ENCODE data around the gene MAP3K7. TPM values are rescaled to one million over a fixed set of nuclear protein-coding genes. Genes with fewer than 3 reads are reported as not detected.

MAP3K7 gene
- total and polyA plus RNA-seq, 2 experiments from 2014 or later, result 21.5 to 40.3 TPM

DNA sequence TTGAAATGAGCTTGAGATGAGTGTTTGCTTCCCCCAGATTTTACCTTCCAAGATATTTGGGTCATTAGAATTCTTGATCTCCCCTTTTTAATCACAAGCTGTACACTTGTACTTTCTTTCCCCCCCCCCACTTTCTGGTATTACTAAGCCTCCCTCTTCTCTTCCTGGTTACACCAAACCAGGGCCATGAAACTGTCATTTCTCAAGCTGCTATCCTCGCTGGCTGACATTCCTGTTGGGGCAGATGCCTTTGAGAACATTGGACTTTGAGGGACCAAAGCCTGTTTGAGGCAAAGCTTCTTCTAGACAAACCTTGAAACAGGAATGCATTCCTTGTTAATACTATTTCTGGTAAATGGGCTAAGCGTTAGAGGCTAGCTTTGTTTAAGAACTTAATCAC lies 32.3 kb upstream of the MAP3K7 start:
- H3K27me3 ChIP-seq, result peaks cover 31% of the 10 kb centered on the region
- H3K36me3 ChIP-seq (replicated peaks; ENCODE audit: insufficient read depth, low read depth), result no peaks in the 10 kb centered on the region

DNA sequence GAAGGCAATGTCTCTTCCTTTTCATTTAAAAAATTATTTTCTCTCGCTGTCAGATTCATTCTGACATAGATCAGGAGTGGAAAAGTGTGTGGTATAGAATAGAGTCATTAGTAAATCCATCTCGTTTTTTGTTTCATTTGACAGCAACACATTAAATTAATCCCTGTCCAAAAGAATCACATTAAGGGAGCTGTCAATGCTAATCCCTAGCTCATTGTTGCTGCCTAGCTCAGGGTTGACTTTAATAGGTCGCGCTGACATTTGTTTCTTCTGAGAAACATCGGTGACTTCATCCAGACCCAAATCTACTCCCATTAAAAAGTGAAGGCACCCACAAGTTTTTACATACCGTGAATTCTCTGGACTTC lies 25.4 kb upstream of the MAP3K7 start:
- no peaks in the 10 kb centered on the region for H3K36me3 ChIP-seq (replicated peaks; ENCODE audit: insufficient read depth, low read depth)
- 42% methylated on average over 6 of the region's 6 CpGs for WGBS (ENCODE audit: low lambda C conversion rate, missing lambda C conversion rate)
- H3K9me2 ChIP-seq (replicated peaks; ENCODE audit: insufficient read depth), result no peaks in the 10 kb centered on the region
- no peaks in the 10 kb centered on the region for H3K79me2 ChIP-seq
- H3K9me3 ChIP-seq (ENCODE audit: low read depth), result no peaks in the 10 kb centered on the region
- H3K27ac ChIP-seq, result no peak overlapping the region
- peak overlapping the region; percentile 86 for H2AFZ ChIP-seq
- H3K4me3 ChIP-seq, result no peak overlapping the region
- H3K4me2 ChIP-seq, result peak overlapping the region; percentile 87
- peaks cover 80% of the 10 kb centered on the region for H3K27me3 ChIP-seq
- H3K4me1 ChIP-seq (ENCODE audit: insufficient read depth), result peaks cover 6% of the 10 kb centered on the region
- TF ChIP-seq EZH2 (IDR thresholded peaks at IDR 0.05; ENCODE audit: borderline replicate concordance) (no peak), EZH2phosphoT487 (IDR thresholded peaks at IDR 0.05; ENCODE audit: low read depth, severe bottlenecking, unreplicated experiment) (no peak)
- TF ChIP-seq, protein P1, sequence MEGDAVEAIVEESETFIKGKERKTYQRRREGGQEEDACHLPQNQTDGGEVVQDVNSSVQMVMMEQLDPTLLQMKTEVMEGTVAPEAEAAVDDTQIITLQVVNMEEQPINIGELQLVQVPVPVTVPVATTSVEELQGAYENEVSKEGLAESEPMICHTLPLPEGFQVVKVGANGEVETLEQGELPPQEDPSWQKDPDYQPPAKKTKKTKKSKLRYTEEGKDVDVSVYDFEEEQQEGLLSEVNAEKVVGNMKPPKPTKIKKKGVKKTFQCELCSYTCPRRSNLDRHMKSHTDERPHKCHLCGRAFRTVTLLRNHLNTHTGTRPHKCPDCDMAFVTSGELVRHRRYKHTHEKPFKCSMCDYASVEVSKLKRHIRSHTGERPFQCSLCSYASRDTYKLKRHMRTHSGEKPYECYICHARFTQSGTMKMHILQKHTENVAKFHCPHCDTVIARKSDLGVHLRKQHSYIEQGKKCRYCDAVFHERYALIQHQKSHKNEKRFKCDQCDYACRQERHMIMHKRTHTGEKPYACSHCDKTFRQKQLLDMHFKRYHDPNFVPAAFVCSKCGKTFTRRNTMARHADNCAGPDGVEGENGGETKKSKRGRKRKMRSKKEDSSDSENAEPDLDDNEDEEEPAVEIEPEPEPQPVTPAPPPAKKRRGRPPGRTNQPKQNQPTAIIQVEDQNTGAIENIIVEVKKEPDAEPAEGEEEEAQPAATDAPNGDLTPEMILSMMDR (IDR thresholded peaks at IDR 0.05; ENCODE audit: poor library complexity), result no peak
- H4K20me1 ChIP-seq (ENCODE audit: insufficient read depth, poor library complexity, severe bottlenecking), result no peaks in the 10 kb centered on the region
- DNase-seq (ENCODE audit: low spot score), result no peak

More for the DNA sequence above, 32.3 kb upstream of the MAP3K7 start:
- no peaks in the 10 kb centered on the region for H4K20me1 ChIP-seq (ENCODE audit: insufficient read depth, poor library complexity, severe bottlenecking)
- H3K27ac ChIP-seq, result no peak overlapping the region
- 53% methylated on average over 2 of the region's 2 CpGs for WGBS (ENCODE audit: low lambda C conversion rate, missing lambda C conversion rate)
- no peaks in the 10 kb centered on the region for H3K79me2 ChIP-seq
- no peaks in the 10 kb centered on the region for H3K9me2 ChIP-seq (replicated peaks; ENCODE audit: insufficient read depth)
- H3K4me1 ChIP-seq (ENCODE audit: insufficient read depth), result no peaks in the 10 kb centered on the region
- no peak overlapping the region for H2AFZ ChIP-seq
- DNase-seq (ENCODE audit: low spot score), result no peak
- no peaks in the 10 kb centered on the region for H3K9me3 ChIP-seq (ENCODE audit: low read depth)
- no peak overlapping the region for H3K4me3 ChIP-seq
- TF ChIP-seq, protein P1 (IDR thresholded peaks at IDR 0.05; ENCODE audit: poor library complexity), result no peak
- no peak overlapping the region for H3K4me2 ChIP-seq

DNA sequence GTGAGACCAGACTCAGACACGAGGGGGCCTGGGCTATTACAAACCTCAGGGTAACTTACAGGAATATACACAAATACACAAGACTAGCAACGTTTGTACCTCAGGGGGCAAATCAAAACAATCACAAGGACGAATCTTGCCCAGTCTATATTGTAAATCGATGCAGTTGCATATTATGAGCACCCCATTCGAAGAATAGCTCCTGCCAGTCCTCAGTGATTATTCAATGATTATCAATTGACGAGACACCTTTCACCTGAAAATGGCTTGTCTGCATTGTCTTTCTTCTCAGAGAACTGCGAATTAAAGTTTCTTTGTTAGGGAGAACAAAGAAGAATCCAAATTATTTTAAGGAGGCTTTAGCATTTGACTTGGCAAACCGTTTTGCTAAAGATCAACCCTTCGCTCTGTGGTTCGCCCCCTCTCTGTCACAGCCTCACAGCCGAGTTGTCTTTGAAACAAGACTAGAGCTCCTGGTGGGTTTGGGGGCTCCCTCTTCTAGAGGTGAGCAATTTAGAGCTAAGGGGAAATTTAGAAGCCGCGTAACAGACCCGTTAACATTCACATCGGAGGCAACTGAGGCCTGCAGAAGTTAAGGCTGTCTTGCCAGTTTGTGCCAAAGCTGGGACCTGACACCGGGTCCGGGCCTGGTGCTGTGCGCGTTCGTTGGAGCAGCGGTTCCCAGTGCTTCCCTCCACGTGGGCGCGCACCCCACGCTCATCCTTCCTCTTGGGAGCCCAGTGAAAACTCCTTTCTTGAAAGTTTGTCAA lies 24.9 kb upstream of the MAP3K7 start:
- Histone ChIP-seq H3K36me3 (replicated peaks; ENCODE audit: insufficient read depth, low read depth) (no peaks in the 10 kb centered on the region), H4K20me1 (ENCODE audit: insufficient read depth, poor library complexity, severe bottlenecking) (no peaks in the 10 kb centered on the region), H3K27ac (peak overlapping the region; percentile 90), H3K27me3 (peaks cover 80% of the 10 kb centered on the region), H2AFZ (peak overlapping the region; percentile 86), H3K4me1 (ENCODE audit: insufficient read depth) (peaks cover 6% of the 10 kb centered on the region), H3K9me3 (ENCODE audit: low read depth) (no peaks in the 10 kb centered on the region), H3K4me3 (no peak overlapping the region), H3K9me2 (replicated peaks; ENCODE audit: insufficient read depth) (no peaks in the 10 kb centered on the region), H3K4me2 (peak overlapping the region; percentile 87), H3K79me2 (no peaks in the 10 kb centered on the region)
- TF ChIP-seq EZH2 (IDR thresholded peaks at IDR 0.05; ENCODE audit: borderline replicate concordance), result no peak
- DNase-seq (ENCODE audit: low spot score), result no peak
- WGBS (ENCODE audit: low lambda C conversion rate, missing lambda C conversion rate), result 24% methylated on average over 25 of the region's 25 CpGs

DNA sequence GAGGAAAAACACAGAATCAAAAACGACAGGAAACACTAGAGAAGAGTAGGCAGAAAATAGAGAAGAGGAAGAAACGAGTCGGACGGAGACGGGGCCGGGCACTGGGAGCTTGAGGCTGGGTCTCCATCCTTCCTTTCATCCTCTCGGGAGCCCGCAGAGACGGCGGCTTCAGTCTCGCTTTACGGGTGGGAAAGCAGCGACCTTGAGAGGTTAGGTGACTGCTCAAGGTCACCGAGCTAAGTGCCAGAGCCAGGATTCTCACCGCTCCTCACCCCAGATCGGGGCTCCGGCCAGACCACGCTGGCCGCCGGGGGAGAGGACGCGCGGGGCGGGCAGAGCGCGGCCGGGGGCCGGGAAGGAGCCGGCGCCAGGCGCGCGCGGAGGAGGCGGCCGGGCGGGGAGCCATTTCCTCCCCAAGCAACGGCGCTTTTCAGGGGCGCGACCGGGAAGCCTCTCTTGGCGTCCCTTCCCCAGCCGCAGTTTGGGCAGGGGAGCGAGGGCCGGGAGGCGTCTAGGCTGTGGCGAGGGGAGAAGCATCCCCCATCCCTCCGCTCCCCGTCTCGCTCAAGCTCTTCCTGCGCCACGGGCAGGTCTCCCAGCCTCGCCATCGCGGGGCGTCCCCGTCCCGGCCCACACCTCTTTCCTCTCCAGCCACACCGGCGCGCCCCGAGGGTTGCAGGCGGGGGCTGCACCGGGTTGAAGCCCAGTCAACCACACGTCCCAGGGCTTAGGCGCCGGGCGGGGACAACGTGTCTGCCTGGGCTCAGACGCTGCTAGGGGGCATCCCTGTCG lies 24.1 kb upstream of the MAP3K7 start:
- H2AFZ ChIP-seq, result peak overlapping the region; percentile 86
- no peaks in the 10 kb centered on the region for H4K20me1 ChIP-seq (ENCODE audit: insufficient read depth, poor library complexity, severe bottlenecking)
- no peaks in the 10 kb centered on the region for H3K36me3 ChIP-seq (replicated peaks; ENCODE audit: insufficient read depth, low read depth)
- H3K4me1 ChIP-seq (ENCODE audit: insufficient read depth), result peaks cover 6% of the 10 kb centered on the region
- H3K4me2 ChIP-seq, result peak overlapping the region; percentile 87
- DNase-seq (ENCODE audit: low spot score), result peak; percentile 38
- H3K27me3 ChIP-seq, result peaks cover 73% of the 10 kb centered on the region
- H3K9me2 ChIP-seq (replicated peaks; ENCODE audit: insufficient read depth), result no peaks in the 10 kb centered on the region
- H3K4me3 ChIP-seq, result peak overlapping the region; percentile 44
- TF ChIP-seq EZH2 (IDR thresholded peaks at IDR 0.05; ENCODE audit: borderline replicate concordance), result no peak
- TF ChIP-seq, protein P1 (IDR thresholded peaks at IDR 0.05; ENCODE audit: poor library complexity), result peak; percentile 33
- H3K79me2 ChIP-seq, result no peaks in the 10 kb centered on the region
- WGBS (ENCODE audit: low lambda C conversion rate, missing lambda C conversion rate), result 1% methylated on average over 54 of the region's 72 CpGs
- H3K9me3 ChIP-seq (ENCODE audit: low read depth), result no peaks in the 10 kb centered on the region
- peak overlapping the region; percentile 90 for H3K27ac ChIP-seq

All from hepatocyte (in vitro differentiated cells).